A549 (cell line): Measurements from ENCODE around the gene OLR1. TPM values are rescaled to one million over a fixed set of nuclear protein-coding genes. Genes with fewer than 3 reads are reported as not detected.
"Not testable (repeated sequence)": the region's sequence is repeated elsewhere in the genome, so short reads cannot be mapped to it uniquely, and the experiment has no call there.

ENCODE experiments used
- ATAC-seq, 2 experiments: fragments of 200-7000 bp in 1 of 2; fragments of >200 bp in 1 of 2; cut with Nextera tagmentation in 1 of 2; cut with Tn5 transposase in 1 of 2; 3 replicates each; pipeline versions ENCODE4 v1.8.0 to v1.9.1; 2018 to 2020; ENCODE audit warnings: mild to moderate bottlenecking in 1 of 2, moderate library complexity in 1 of 2
- CTCF ChIA-PET: fragments of 300-600 bp; sonication (Branson Sonifier 250); formaldehyde crosslinking; extraction: SDS; loops from one replicate; lab custom pipeline; 2021; ENCODE audit warnings: antibody characterized with exemption, inconsistent platforms; lab: Yijun Ruan, JAX
- POLR2A ChIA-PET: fragments of 350-600 bp; formaldehyde crosslinking; extraction: SDS; loops from one replicate; lab custom pipeline; 2021; ENCODE audit warnings: antibody characterized with exemption, inconsistent platforms; lab: Yijun Ruan, JAX
- DNase-seq, 2 experiments: peaks; one replicate each; pipeline versions ENCODE4 v3.0.0 to v3.0.0-alpha.2; 2011 to 2016; ENCODE audit warnings: low read depth in 1 of 2, low spot score in 1 of 2
- FAIRE-seq: peaks from 2 replicates; lab custom pipeline; 2011; peaks lifted over from hg19 to GRCh38; lab: Jason Lieb, UNC
- H3K27ac ChIP-seq, 2 experiments: fragments of >200 bp; sonication (Bioruptor Twin); formaldehyde crosslinking; 3 replicates each; pipeline ENCODE4 v1.5.1; 2016 to 2017
- H3K4me1 ChIP-seq: fragments of >200 bp; sonication (Bioruptor Twin); formaldehyde crosslinking; 3 replicates; pipeline ENCODE4 v1.6.1; 2016
- H3K4me2 ChIP-seq: fragments of >200 bp; sonication (Bioruptor Twin); formaldehyde crosslinking; 3 replicates; pipeline ENCODE4 v1.6.1; 2016
- H3K4me3 ChIP-seq: fragments of >200 bp; sonication (Bioruptor Twin); formaldehyde crosslinking; 3 replicates; pipeline ENCODE4 v1.5.1; 2016
- H3K9me3 ChIP-seq: fragments of >200 bp; sonication (Bioruptor Twin); formaldehyde crosslinking; 3 replicates; pipeline ENCODE4 v1.6.1; 2016
- CEBPB ChIP-seq, 2 experiments: fragments of >200 bp in 1 of 2; sonication (Bioruptor Twin) in 1 of 2; formaldehyde crosslinking in 1 of 2; IDR thresholded peaks; 2 replicates each; pipeline ENCODE4 v1.6.1; 2012 to 2016
- CHD2 ChIP-seq: fragments of 150-350 bp; IDR thresholded peaks from 2 replicates; pipeline ENCODE4 v1.6.1; 2014; ENCODE audit warnings: low read length; ENCODE audit not compliant: partially characterized antibody
- EHF ChIP-seq: fragments of 250-450 bp; sonication (Bioruptor Pico); IDR thresholded peaks from 2 replicates; pipeline ENCODE4 v1.5.0; 2020; ENCODE audit warnings: mild to moderate bottlenecking
- EHMT2 ChIP-seq: fragments of 200-600 bp; sonication (generic); IDR thresholded peaks from 2 replicates; pipeline ENCODE4 v1.6.1; 2016; ENCODE audit warnings: antibody characterized with exemption, low read depth, mild to moderate bottlenecking, moderate library complexity
- ESRRA ChIP-seq: fragments of 150-350 bp; IDR thresholded peaks from 2 replicates; pipeline ENCODE4 v1.6.1; 2014; ENCODE audit warnings: mild to moderate bottlenecking, low read length, borderline replicate concordance
- FOSB ChIP-seq: fragments of 250-450 bp; sonication (Bioruptor Pico); IDR thresholded peaks from 2 replicates; pipeline ENCODE4 v1.5.0; 2020; ENCODE audit warnings: mild to moderate bottlenecking, moderate library complexity
- FOSL2 ChIP-seq, 2 experiments: fragments of 450-650 bp in 1 of 2; fragments of >200 bp in 1 of 2; sonication (Bioruptor Twin) in 1 of 2; formaldehyde crosslinking; IDR thresholded peaks; 2 replicates each; pipeline versions ENCODE4 v1.5.0 to v1.6.1; 2016 to 2020; ENCODE audit warnings: mild to moderate bottlenecking in 1 of 2, moderate library complexity in 1 of 2
- FOXS1 ChIP-seq: fragments of 250-450 bp; sonication (Bioruptor Pico); IDR thresholded peaks from 2 replicates; pipeline ENCODE4 v1.5.0; 2020; ENCODE audit warnings: mild to moderate bottlenecking, moderate library complexity
- GATA3 ChIP-seq: IDR thresholded peaks from 2 replicates; pipeline ENCODE4 v1.6.1; 2012; ENCODE audit warnings: borderline replicate concordance
- HOXA7 ChIP-seq: fragments of 250-450 bp; sonication (Bioruptor Pico); IDR thresholded peaks from 2 replicates; pipeline ENCODE4 v1.5.0; 2020; ENCODE audit warnings: mild to moderate bottlenecking, moderate library complexity
- HOXB5 ChIP-seq: fragments of 250-450 bp; sonication (Bioruptor Pico); IDR thresholded peaks from 2 replicates; pipeline ENCODE4 v1.5.0; 2020; ENCODE audit warnings: mild to moderate bottlenecking, moderate library complexity
- KDM1A ChIP-seq: fragments of 200-600 bp; sonication (generic); IDR thresholded peaks from 2 replicates; pipeline ENCODE4 v1.6.1; 2016; ENCODE audit warnings: low read depth, mild to moderate bottlenecking
- KDM5A ChIP-seq: fragments of 200-600 bp; sonication (generic); IDR thresholded peaks from 2 replicates; pipeline ENCODE4 v1.6.1; 2016; ENCODE audit warnings: antibody characterized with exemption, mild to moderate bottlenecking
- MAFK ChIP-seq: fragments of 450-650 bp; IDR thresholded peaks from 2 replicates; pipeline ENCODE4 v1.6.1; 2014; ENCODE audit not compliant: partially characterized antibody
- MYC ChIP-seq: IDR thresholded peaks from 2 replicates; pipeline ENCODE4 v1.6.1; 2012; ENCODE audit warnings: mild to moderate bottlenecking, inconsistent platforms, low read length, improper control_type of control experiment, borderline replicate concordance
- NFE2L2 ChIP-seq: fragments of 150-350 bp; conservative IDR thresholded peaks from 2 replicates; pipeline ENCODE4 v1.6.1; 2014; ENCODE audit warnings: low read length
- NR3C1 ChIP-seq: fragments of >200 bp; sonication (Bioruptor Twin); formaldehyde crosslinking; IDR thresholded peaks from 3 replicates; pipeline ENCODE4 v1.6.1; 2017
- RCOR1 ChIP-seq: fragments of 150-350 bp; IDR thresholded peaks from 2 replicates; pipeline ENCODE4 v1.6.1; 2014; ENCODE audit warnings: antibody characterized with exemption, low read length, low read depth
- SMC3 ChIP-seq: fragments of >200 bp; sonication (Bioruptor Twin); formaldehyde crosslinking; IDR thresholded peaks from 3 replicates; pipeline ENCODE4 v1.6.1; 2018; ENCODE audit warnings: inconsistent platforms
- TFCP2L1 ChIP-seq: fragments of 250-450 bp; sonication (Bioruptor Pico); IDR thresholded peaks from 2 replicates; pipeline ENCODE4 v1.5.0; 2021; ENCODE audit warnings: mild to moderate bottlenecking
- ZC3H11A ChIP-seq: fragments of 450-650 bp; IDR thresholded peaks from 2 replicates; pipeline ENCODE4 v1.6.1; 2014; ENCODE audit warnings: antibody characterized with exemption, mild to moderate bottlenecking
- ZFP36 ChIP-seq: fragments of 450-650 bp; IDR thresholded peaks from 2 replicates; pipeline ENCODE4 v1.6.1; 2014; ENCODE audit warnings: borderline replicate concordance; ENCODE audit not compliant: partially characterized antibody
- ZNF302 ChIP-seq: fragments of 250-450 bp; sonication (Bioruptor Pico); IDR thresholded peaks from 2 replicates; pipeline ENCODE4 v1.9.0; 2021; ENCODE audit warnings: inconsistent platforms, mild to moderate bottlenecking, moderate library complexity
- ZSCAN20 ChIP-seq: fragments of 250-450 bp; sonication (Bioruptor Pico); IDR thresholded peaks from 2 replicates; pipeline ENCODE4 v1.8.0; 2022; ENCODE audit warnings: mild to moderate bottlenecking, moderate library complexity
- WGBS: methylation state at CpG from one replicate; pipeline ENCODE4 v1.1.6; 2017; ENCODE audit errors: missing lambda C conversion rate; 5-methylcytosine and 5-hydroxymethylcytosine counted together
- polyA plus RNA-seq, 4 experiments: library from polyadenylated mRNA; depleted of rRNA in 3 of 4; stranded (reverse); fragments of >200 nt; fragmentation: RNase III in 1 of 4; extraction: RNeasy Plus Mini Kit Qiagen cat#74134 plus additional on column Dnase treatment in 1 of 4; gene quantifications; 2 replicates in 3 of 4; 3 replicates in 1 of 4; pipeline ENCODE4 v1.2.3, GENCODE V29; 2011 to 2017
- TF ChIP-seq, protein P1 (sequence below): IDR thresholded peaks from 2 replicates; pipeline ENCODE4 v1.6.1; 2012; ENCODE audit warnings: low read depth, borderline replicate concordance
- TF ChIP-seq, protein P2 (sequence below): fragments of >200 bp; sonication (Bioruptor Twin); formaldehyde crosslinking; IDR thresholded peaks from 3 replicates; pipeline ENCODE4 v1.5.1; 2016

The OLR1 gene
- polyA plus RNA-seq, 2 of the 4 experiments (the other 2 are of a cell fraction): 0.59 to 0.92 TPM

DNA sequence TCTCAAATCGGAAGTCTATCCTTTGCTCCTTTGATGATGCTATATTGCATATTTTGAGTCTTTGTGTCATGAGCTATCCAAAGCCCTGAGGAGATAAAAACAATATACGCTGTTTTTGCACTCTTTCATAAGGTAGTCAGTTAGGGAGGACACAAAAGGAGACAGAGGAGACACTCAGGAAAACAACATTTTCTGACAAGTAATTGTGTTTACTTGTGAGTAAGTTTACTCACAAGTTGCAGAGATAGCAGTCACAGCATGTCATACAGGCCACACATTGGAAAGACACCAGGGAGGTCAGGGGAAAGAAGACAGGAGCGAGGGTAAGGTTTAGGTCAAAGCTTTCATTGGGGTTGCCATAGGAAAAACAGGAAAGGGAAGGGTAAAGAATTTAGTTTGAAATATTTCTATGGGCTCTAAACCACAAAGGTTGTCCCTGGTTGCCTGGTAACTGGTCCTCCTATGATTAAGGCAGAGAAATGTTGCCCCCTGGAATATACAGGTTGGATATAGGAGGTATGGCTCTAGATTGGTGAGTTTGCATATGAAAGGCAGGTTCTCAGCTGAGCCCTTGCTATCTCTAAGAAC, 33.4 kb upstream of the OLR1 start:
- no peaks in the 10 kb centered on the region for H3K9me3 ChIP-seq
- peak in 1 of 2 experiments; percentile 45 for DNase-seq
- H3K4me1 ChIP-seq: 0 out of 3 replicates have a peak, but pooled peaks cover 6% of the 10 kb centered on the region
- ATAC-seq: peak; percentile 50 to 69; a peak in 4 of 6 replicates
- no peak overlapping the region for H3K27ac ChIP-seq
- POLR2A ChIA-PET: no interaction called here
- WGBS: 40% methylated on average over 3 of the region's 3 CpGs
- peak overlapping the region; percentile 12; the same call in 1 of the 3 replicates for H3K4me2 ChIP-seq
- H3K4me3 ChIP-seq: no peak overlapping the region
- CTCF ChIA-PET: interaction anchor here (1.0 to 1.2 kb wide), 2 partner anchors 9 to 52 kb away, joined by 3 to 5 read pairs; no protein-coding TSS in a partner anchor
- no peak for FAIRE-seq
- no peak for TF ChIP-seq MAFK
- TF ChIP-seq ESRRA: no peak
- no peak for TF ChIP-seq RCOR1
- TF ChIP-seq NR3C1: no peak
- TF ChIP-seq, protein P1, sequence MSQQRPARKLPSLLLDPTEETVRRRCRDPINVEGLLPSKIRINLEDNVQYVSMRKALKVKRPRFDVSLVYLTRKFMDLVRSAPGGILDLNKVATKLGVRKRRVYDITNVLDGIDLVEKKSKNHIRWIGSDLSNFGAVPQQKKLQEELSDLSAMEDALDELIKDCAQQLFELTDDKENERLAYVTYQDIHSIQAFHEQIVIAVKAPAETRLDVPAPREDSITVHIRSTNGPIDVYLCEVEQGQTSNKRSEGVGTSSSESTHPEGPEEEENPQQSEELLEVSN: no peak
- no peak for TF ChIP-seq ZFP36
- no peak for TF ChIP-seq NFE2L2
- TF ChIP-seq FOSL2 (IDR thresholded peaks at IDR 0.05): no peak
- peak; percentile 50 for TF ChIP-seq FOSL2 (CRISPR knock-in tag; IDR thresholded peaks at IDR 0.05)
- peak; percentile 20; the same call in 1 of the 2 replicates for TF ChIP-seq GATA3
- no peak for TF ChIP-seq KDM1A

DNA sequence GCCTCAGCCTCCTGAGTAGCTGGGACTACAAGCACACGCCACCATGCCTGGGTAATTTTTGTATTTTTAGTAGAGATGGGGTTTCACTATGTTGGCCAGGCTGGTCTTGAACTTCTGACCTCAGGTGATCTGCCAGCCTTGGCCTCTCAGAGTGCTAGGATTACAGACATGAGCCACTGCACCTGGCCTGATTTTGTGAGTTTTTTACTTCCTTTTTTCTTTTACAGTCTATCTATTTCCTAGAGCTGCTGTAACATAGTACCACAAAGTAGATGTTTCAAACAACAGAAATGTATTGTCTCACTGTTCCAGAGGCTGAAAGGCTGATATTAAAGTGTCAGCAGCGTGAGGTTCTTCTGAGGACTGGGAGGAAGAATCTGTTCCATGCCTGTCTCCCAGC, 32.6 kb upstream of the OLR1 start:
- DNase-seq, ATAC-seq, H3K4me1 ChIP-seq, H3K4me3 ChIP-seq, H3K4me2 ChIP-seq, H3K9me3 ChIP-seq, FAIRE-seq, H3K27ac ChIP-seq, POLR2A ChIA-PET: not testable (repeated sequence)
- CTCF ChIA-PET: interaction anchor here (1.2 kb wide), 1 partner anchor 51 kb away, joined by 5 read pairs; no protein-coding TSS in a partner anchor
- WGBS: 72% methylated on average over 2 of the region's 2 CpGs

DNA sequence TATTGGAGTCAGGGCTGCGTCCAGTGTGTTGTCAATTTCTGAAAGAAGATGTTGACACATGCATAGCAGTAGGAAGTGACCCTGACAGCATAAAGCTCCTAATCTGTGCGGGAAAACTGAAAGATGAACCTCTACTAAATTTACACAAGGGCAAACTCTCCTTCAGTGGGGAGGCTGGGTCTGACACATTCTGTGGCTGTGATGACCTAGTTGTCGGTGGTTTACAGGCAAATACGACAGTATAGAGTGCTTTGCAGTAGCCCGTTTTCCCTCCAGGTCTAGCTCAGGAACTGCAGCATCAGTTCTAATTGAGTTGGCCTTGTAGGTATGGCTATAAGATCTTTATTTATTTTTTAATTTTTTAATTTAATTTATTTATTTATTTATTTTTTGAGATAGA, 25.9 kb upstream of the OLR1 start:
- DNase-seq (no peak), FAIRE-seq (no peak), ATAC-seq (no peak)
- CTCF ChIA-PET: no interaction called here
- WGBS: 73% methylated on average over 5 of the region's 5 CpGs
- H3K27ac ChIP-seq: no peak overlapping the region
- no peak overlapping the region for H3K4me2 ChIP-seq
- no peak for TF ChIP-seq ZNF302
- TF ChIP-seq EHMT2: no peak
- TF ChIP-seq ZC3H11A: no peak
- TF ChIP-seq HOXB5 (CRISPR knock-in tag): no peak
- TF ChIP-seq KDM1A: no peak
- no peak for TF ChIP-seq KDM5A
- TF ChIP-seq FOXS1 (CRISPR knock-in tag): no peak
- no peak for TF ChIP-seq TFCP2L1 (CRISPR knock-in tag)
- no peak for TF ChIP-seq ZFP36
- TF ChIP-seq FOSB (CRISPR knock-in tag): no peak
- TF ChIP-seq HOXA7 (CRISPR knock-in tag): no peak
- H3K9me3 ChIP-seq: no peaks in the 10 kb centered on the region
- H3K4me3 ChIP-seq: no peak overlapping the region
- POLR2A ChIA-PET: no interaction called here
- no peaks in the 10 kb centered on the region for H3K4me1 ChIP-seq

DNA sequence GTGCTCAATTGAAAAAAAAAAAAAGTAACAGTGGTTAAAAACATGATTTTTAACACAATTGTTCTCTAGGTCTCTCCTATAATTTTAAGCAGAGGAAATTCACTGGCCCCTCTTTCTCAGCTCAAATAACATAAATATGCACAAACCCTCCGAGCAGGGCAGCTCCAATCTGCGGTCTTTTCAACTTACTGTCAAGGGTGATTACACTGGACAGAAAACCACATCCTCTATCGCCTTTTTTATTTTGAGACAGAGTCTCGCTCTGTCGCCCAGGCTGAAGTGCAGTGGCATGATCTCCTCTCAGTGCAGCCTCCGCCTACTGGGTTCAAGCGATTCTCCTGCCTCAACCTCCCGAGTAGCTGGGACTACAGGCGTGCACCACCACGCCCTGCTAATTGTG, 24.3 kb upstream of the OLR1 start:
- ATAC-seq (no peak), FAIRE-seq (no peak), DNase-seq (no peak)
- no peaks in the 10 kb centered on the region for H3K9me3 ChIP-seq
- H3K27ac ChIP-seq: no peak overlapping the region
- peaks cover 11% of the 10 kb centered on the region; the same call in 2 of the 3 replicates for H3K4me1 ChIP-seq
- H3K4me2 ChIP-seq: no peak overlapping the region
- ChIA-PET POLR2A (interaction anchor here (0.6 to 1.3 kb wide), 2 partner anchors 16 to 162 kb away, joined by 3 read pairs; partner anchors contain the start of gene GABARAPL1), CTCF (interaction anchor here (1.4 to 8.3 kb wide), 3 partner anchors 9 to 44 kb away, joined by 3 to 89 read pairs (median 4); no protein-coding TSS in a partner anchor)
- 88% methylated on average over 10 of the region's 10 CpGs for WGBS
- no peak for TF ChIP-seq KDM5A
- no peak for TF ChIP-seq NR3C1
- TF ChIP-seq CEBPB (IDR thresholded peaks at IDR 0.05): no peak
- TF ChIP-seq EHF: no peak
- TF ChIP-seq SMC3: no peak
- TF ChIP-seq, protein P2, sequence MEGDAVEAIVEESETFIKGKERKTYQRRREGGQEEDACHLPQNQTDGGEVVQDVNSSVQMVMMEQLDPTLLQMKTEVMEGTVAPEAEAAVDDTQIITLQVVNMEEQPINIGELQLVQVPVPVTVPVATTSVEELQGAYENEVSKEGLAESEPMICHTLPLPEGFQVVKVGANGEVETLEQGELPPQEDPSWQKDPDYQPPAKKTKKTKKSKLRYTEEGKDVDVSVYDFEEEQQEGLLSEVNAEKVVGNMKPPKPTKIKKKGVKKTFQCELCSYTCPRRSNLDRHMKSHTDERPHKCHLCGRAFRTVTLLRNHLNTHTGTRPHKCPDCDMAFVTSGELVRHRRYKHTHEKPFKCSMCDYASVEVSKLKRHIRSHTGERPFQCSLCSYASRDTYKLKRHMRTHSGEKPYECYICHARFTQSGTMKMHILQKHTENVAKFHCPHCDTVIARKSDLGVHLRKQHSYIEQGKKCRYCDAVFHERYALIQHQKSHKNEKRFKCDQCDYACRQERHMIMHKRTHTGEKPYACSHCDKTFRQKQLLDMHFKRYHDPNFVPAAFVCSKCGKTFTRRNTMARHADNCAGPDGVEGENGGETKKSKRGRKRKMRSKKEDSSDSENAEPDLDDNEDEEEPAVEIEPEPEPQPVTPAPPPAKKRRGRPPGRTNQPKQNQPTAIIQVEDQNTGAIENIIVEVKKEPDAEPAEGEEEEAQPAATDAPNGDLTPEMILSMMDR: no peak
- TF ChIP-seq MYC: no peak
- TF ChIP-seq FOXS1 (CRISPR knock-in tag): no peak
- TF ChIP-seq ZSCAN20 (CRISPR knock-in tag): no peak
- TF ChIP-seq RCOR1: no peak
- no peak for TF ChIP-seq KDM1A
- no peak for TF ChIP-seq CHD2
- H3K4me3 ChIP-seq: no peak overlapping the region
